IMR-90 (cell line): ENCODE measurements around the gene PRKD1.

Source experiments
- CTCF ChIP-seq: conservative IDR thresholded peaks from 2 replicates; pipeline ENCODE4 v1.5.1; 2012; ENCODE audit warnings: mild to moderate bottlenecking, low read depth, low read length, improper control_type of control experiment
- FOS ChIP-seq: fragments of 150-350 bp; IDR thresholded peaks from 2 replicates; pipeline ENCODE4 v1.6.1; 2016; ENCODE audit warnings: low read depth, low read length
- POLR2A ChIP-seq: IDR thresholded peaks from 2 replicates; pipeline ENCODE4 v1.6.1; 2012; ENCODE audit warnings: mild to moderate bottlenecking, low read depth, low read length
- RAD21 ChIP-seq: IDR thresholded peaks from 2 replicates; pipeline ENCODE4 v1.6.1; 2012; ENCODE audit warnings: low read length, improper control_type of control experiment
- RCOR1 ChIP-seq: IDR thresholded peaks from 2 replicates; pipeline ENCODE4 v1.6.1; 2012; ENCODE audit warnings: mild to moderate bottlenecking, low read length, improper control_type of control experiment; ENCODE audit not compliant: insufficient replicate concordance
- SMC3 ChIP-seq: fragments of 150-350 bp; IDR thresholded peaks from 2 replicates; pipeline ENCODE4 v1.6.1; 2016; ENCODE audit warnings: low read depth, mild to moderate bottlenecking, antibody characterized with exemption, low read length, moderate library complexity

GRCh38 chr14:29721586-29721985 lies 206.1 kb downstream of the PRKD1 start:
- TF ChIP-seq CTCF = no peak
- no peak for TF ChIP-seq FOS
- no peak for TF ChIP-seq POLR2A
- TF ChIP-seq RCOR1 = no peak
- no peak for TF ChIP-seq RAD21
- TF ChIP-seq SMC3 = no peak
